ENCODE measurements around the gene RFC2. TPM values are rescaled to one million over a fixed set of nuclear protein-coding genes. Genes with fewer than 3 reads are reported as not detected.
"Not testable (repeated sequence)": the region's sequence is repeated elsewhere in the genome, so short reads cannot be mapped to it uniquely, and the experiment has no call there.

RFC2 gene
- total and polyA plus RNA-seq, 5 experiments from 2014 or later: 15.6 to 26.1 (median 20.3) TPM

DNA sequence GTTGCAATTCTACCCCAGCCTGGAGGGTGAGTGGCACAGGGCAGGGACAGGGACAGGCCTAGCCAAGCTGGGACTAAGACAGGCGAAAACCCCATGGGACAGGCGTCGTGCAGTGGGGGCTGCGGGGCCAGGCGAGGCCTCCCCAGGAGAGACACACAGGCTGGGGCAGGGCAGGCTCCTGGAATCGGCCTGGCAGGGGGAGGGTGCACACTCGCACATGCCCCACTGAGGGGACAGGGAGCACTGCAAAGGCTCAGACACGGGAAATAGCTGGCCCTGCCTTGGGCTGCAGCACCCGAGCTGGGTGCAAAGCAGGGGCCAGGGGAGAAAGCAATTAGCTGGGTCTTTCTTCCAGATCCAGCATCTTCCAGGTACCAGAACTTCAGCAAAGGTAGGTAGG, 34.0 kb downstream of the RFC2 start:
- Mint-ChIP-seq H3K9me3 (no peaks in the 10 kb centered on the region), H3K36me3 (no peaks in the 10 kb centered on the region), H3K4me1 (peaks cover 10 to 34% (median 19%) of the 10 kb centered on the region in 4 donors), H3K27me3 (no peaks in the 10 kb centered on the region), H3K27ac (peak overlapping the region in 1 of 10 donors; percentile 55), H3K4me3 (no peak overlapping the region)
- ATAC-seq: no peak
- DNase-seq: no peak
- POLR2A ChIA-PET: no interaction called here

- no peak for ATAC-seq
- peaks cover 10 to 36% (median 19%) of the 10 kb centered on the region in 4 donors for H3K4me1 Mint-ChIP-seq
- no peak overlapping the region for H3K4me3 Mint-ChIP-seq
- no peak overlapping the region for H3K27ac Mint-ChIP-seq
- H3K27me3 Mint-ChIP-seq: no peaks in the 10 kb centered on the region
- DNase-seq: peak in 1 of 10 donors; percentile 45
- H3K36me3 Mint-ChIP-seq: no peaks in the 10 kb centered on the region
- POLR2A ChIA-PET: no interaction called here
- no peaks in the 10 kb centered on the region for H3K9me3 Mint-ChIP-seq
Measured at GRCh38 chr7:74219416-74219815, 34.8 kb downstream of the RFC2 start.

DNA sequence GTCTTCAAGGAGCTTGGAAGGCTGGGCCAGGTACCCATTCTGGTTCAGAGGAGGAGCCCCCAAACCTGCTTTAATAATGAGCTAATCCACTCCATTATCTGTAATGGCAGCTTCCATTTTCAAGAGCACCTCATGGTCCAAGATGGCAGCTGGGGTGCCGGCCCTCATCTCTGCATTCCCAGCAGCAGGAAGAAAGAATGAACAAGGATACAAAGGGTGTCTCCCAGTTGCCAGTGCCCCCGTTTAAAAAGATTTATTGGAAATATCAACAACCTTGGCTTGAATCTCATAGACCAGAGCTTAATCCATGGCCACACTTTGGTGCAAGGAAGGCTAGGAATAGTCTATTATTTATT, 35.9 kb downstream of the RFC2 start:
- Mint-ChIP-seq H3K4me1 (peaks cover 10 to 36% (median 19%) of the 10 kb centered on the region in 4 donors), H3K4me3 (peak overlapping the region in 9 of 10 donors; percentile 14 to 68 (median 48)), H3K36me3 (no peaks in the 10 kb centered on the region), H3K9me3 (no peaks in the 10 kb centered on the region), H3K27me3 (no peaks in the 10 kb centered on the region), H3K27ac (peak overlapping the region in 2 of 10 donors; percentile 47 to 74)
- peak in 1 of 10 donors; percentile 4 for DNase-seq
- ATAC-seq: no peak
- POLR2A ChIA-PET: no interaction called here

DNA sequence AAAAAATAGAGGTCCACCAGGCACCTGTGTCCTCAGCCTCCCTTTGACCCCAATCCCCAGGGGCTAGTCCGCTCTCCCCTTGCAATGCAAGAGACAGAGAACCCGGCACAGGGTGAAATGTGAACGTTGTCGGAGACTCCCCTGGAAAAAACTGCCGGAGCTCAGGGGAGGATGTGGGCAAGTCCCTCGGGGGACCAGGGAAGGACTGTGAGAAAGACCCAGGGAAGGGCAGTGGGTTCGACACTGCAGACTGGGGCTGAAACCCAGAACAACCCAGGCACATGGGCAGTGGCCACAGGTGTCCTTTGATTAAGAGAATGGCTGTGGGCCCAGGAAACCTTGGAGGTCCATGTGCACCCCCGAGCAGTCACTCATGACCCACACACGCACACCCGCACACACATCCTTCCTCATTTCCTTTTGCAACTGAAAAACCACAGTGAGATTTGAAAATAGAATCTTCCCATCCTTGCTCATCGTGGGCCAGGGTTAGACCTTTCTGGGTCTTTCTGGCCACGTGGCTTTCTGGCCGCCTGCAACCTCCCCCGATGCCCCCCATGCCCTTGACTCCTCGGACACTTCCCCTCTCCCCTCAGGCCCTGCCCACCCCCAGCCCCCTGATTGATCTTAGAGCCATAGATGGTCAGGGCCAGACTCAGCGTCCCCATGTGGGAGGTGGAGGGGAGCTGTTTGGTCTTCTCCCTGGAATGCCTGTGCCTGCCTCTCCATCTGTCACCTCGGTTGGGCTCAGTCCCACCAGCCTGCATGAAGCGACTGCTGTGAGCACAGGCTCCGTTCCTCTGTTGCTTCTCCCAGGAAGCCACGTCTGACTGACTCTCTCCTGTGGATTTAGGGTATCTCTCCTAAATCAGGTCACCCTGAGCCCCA, 36.5 kb downstream of the RFC2 start:
- no peaks in the 10 kb centered on the region for H3K36me3 Mint-ChIP-seq
- peak in 2 of 10 donors; percentile 21 to 56 for DNase-seq
- peak; percentile 46 to 57 for ATAC-seq
- POLR2A ChIA-PET: no interaction called here
- H3K27ac Mint-ChIP-seq: peak overlapping the region in 5 of 10 donors; percentile 25 to 74 (median 47)
- H3K9me3 Mint-ChIP-seq: no peaks in the 10 kb centered on the region
- no peaks in the 10 kb centered on the region for H3K27me3 Mint-ChIP-seq
- H3K4me3 Mint-ChIP-seq: peak overlapping the region in 9 of 10 donors; percentile 14 to 68 (median 48)
- H3K4me1 Mint-ChIP-seq: peaks cover 10 to 38% (median 19%) of the 10 kb centered on the region in 4 donors

GRCh38 chr7:74216361-74216761, 37.8 kb downstream of the RFC2 start:
- POLR2A ChIA-PET: no interaction called here

GRCh38 chr7:74215921-74216320, 38.3 kb downstream of the RFC2 start:
- Mint-ChIP-seq H3K9me3 (no peaks in the 10 kb centered on the region), H3K4me1 (peaks cover 8 to 41% (median 19%) of the 10 kb centered on the region in 4 donors), H3K27ac (no peak overlapping the region), H3K27me3 (no peaks in the 10 kb centered on the region), H3K4me3 (no peak overlapping the region), H3K36me3 (no peaks in the 10 kb centered on the region)
- ATAC-seq: no peak
- peak in 1 of 10 donors; percentile 57 for DNase-seq
- POLR2A ChIA-PET: no interaction called here

More at GRCh38 chr7:74216361-74216761, 37.8 kb downstream of the RFC2 start:
- no peak for DNase-seq
- Mint-ChIP-seq H3K4me3 (peak overlapping the region in 3 of 10 donors; percentile 58 to 75 (median 64)), H3K4me1 (peaks cover 8 to 41% (median 19%) of the 10 kb centered on the region in 4 donors), H3K27ac (peak overlapping the region in 3 of 10 donors; percentile 15 to 75 (median 25)), H3K27me3 (no peaks in the 10 kb centered on the region), H3K36me3 (no peaks in the 10 kb centered on the region), H3K9me3 (no peaks in the 10 kb centered on the region)
- ATAC-seq: no peak

GRCh38 chr7:74214816-74215630, 39.2 kb downstream of the RFC2 start:
- H3K27me3 Mint-ChIP-seq: no peaks in the 10 kb centered on the region
- H3K4me1 Mint-ChIP-seq: peaks cover 8 to 41% (median 20%) of the 10 kb centered on the region in 4 donors
- no peaks in the 10 kb centered on the region for H3K36me3 Mint-ChIP-seq
- H3K27ac Mint-ChIP-seq: peak overlapping the region in 2 of 10 donors; percentile 24 to 61
- no peaks in the 10 kb centered on the region for H3K9me3 Mint-ChIP-seq
- peak overlapping the region in 1 of 10 donors; percentile 30 for H3K4me3 Mint-ChIP-seq
- peak in 1 of 10 donors; percentile 31 for DNase-seq
- ATAC-seq: no peak
- POLR2A ChIA-PET: no interaction called here

DNA sequence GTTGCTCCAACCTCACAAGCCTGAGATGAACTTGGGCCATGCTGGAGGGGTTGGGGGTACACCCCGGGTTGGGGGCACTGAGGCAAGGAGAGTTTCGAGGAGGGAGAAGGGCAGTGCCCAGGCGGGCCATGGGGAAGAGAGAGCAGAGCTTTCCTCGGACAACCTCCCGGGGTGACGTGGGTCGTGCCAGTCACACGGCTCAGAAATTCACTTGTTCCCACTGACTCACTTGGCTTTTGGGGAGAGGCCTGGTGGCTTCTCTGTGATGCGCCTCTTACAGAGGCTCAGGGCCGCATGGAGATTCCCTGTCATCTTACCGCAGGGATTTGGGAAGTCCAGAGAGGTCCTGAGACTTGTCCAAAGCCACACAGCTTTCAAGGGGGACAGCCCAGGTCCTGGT, 41.5 kb downstream of the RFC2 start:
- no peaks in the 10 kb centered on the region for H3K9me3 Mint-ChIP-seq
- H3K27ac Mint-ChIP-seq: peak overlapping the region in 2 of 10 donors; percentile 37 to 43
- no peaks in the 10 kb centered on the region for H3K36me3 Mint-ChIP-seq
- ATAC-seq (no peak), DNase-seq (peak in 1 of 10 donors; percentile 64)
- H3K27me3 Mint-ChIP-seq: peaks cover 0 to 4% (median 4%) of the 10 kb centered on the region in 5 donors
- H3K4me1 Mint-ChIP-seq: peaks cover 8 to 44% (median 20%) of the 10 kb centered on the region in 4 donors
- POLR2A ChIA-PET: no interaction called here
- no peak overlapping the region for H3K4me3 Mint-ChIP-seq

DNA sequence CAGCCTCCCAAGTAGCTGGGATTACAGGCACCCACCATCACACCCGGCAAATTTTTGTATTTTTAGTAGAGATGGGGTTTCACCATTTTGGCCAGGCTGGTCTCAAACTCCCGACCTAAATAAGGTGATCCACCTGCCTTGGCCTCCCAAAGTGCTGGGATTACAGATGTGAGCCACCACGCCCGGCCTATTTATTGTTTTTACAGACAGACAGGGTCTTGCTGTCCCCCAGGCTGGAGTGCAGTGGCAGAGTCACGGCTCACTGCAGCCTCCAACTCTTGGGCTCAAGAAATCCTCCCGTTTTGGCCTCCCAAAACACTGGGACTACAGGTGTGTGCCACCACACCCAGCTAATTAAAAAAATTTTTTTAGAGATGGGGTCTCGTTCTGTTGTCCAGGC, 46.0 kb downstream of the RFC2 start:
- H3K36me3 Mint-ChIP-seq, ATAC-seq, H3K27ac Mint-ChIP-seq, POLR2A ChIA-PET, H3K4me3 Mint-ChIP-seq, H3K9me3 Mint-ChIP-seq: not testable (repeated sequence)
- peak in 1 of 10 donors; percentile 47 for DNase-seq
- H3K27me3 Mint-ChIP-seq: peaks cover 0 to 12% (median 9%) of the 10 kb centered on the region in 5 donors
- peaks cover 10 to 35% (median 27%) of the 10 kb centered on the region in 4 donors for H3K4me1 Mint-ChIP-seq

- DNase-seq (peak in 1 of 10 donors; percentile 41), ATAC-seq (no peak)
- POLR2A ChIA-PET: no interaction called here
- Mint-ChIP-seq H3K4me3 (peak overlapping the region in 5 of 10 donors; percentile 4 to 52 (median 19)), H3K27ac (peak overlapping the region in 2 of 10 donors; percentile 48 to 64), H3K4me1 (peaks cover 12 to 39% (median 30%) of the 10 kb centered on the region in 4 donors), H3K36me3 (no peaks in the 10 kb centered on the region), H3K9me3 (no peaks in the 10 kb centered on the region), H3K27me3 (peaks cover 0 to 12% (median 9%) of the 10 kb centered on the region in 5 donors)
Measured at GRCh38 chr7:74207586-74207985, 46.6 kb downstream of the RFC2 start.

GRCh38 chr7:74206589-74207120, 47.5 kb downstream of the RFC2 start:
- ATAC-seq (peak; percentile 76 to 79), DNase-seq (peak; percentile 47 to 87 (median 77))
- peak overlapping the region in 7 of 10 donors; percentile 43 to 66 (median 52) for H3K4me3 Mint-ChIP-seq
- no peaks in the 10 kb centered on the region for H3K36me3 Mint-ChIP-seq
- peaks cover 12 to 38% (median 31%) of the 10 kb centered on the region in 4 donors for H3K4me1 Mint-ChIP-seq
- H3K9me3 Mint-ChIP-seq: no peaks in the 10 kb centered on the region
- peaks cover 0 to 12% (median 9%) of the 10 kb centered on the region in 5 donors for H3K27me3 Mint-ChIP-seq
- peak overlapping the region in 3 of 10 donors; percentile 5 to 64 (median 33) for H3K27ac Mint-ChIP-seq
- POLR2A ChIA-PET: interaction anchor here (1.7 kb wide), 1 partner anchor 33 kb away, joined by 6 read pairs; the partner anchor contains the start of gene EIF4H

DNA sequence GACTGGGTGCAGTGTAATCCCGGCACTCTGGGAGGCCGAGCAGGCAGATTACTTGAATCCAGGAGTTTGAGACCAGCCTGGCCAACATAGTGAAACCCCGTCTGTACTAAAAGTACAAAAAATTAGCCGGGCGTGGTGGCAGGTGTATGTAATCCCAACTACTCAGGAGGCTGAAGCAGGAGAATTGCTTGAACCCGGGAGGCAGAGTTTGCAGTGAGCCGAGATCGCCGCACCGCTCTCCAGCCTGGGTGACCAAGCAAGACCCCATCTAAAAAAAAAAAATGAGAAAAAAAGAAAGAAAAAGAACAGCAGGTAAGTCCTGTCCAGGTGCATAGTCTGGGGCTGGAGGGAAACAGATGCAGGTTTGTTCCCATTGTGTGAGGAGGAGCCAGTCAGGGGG, 48.1 kb downstream of the RFC2 start:
- Mint-ChIP-seq H3K4me1 (peaks cover 12 to 38% (median 31%) of the 10 kb centered on the region in 4 donors), H3K4me3 (peak overlapping the region in 1 of 10 donors; percentile 22), H3K27ac (peak overlapping the region in 3 of 10 donors; percentile 20 to 64 (median 37)), H3K27me3 (peaks cover 0 to 12% (median 9%) of the 10 kb centered on the region in 5 donors)
- H3K9me3 Mint-ChIP-seq, H3K36me3 Mint-ChIP-seq, DNase-seq, ATAC-seq: not testable (repeated sequence)
- POLR2A ChIA-PET: interaction anchor here (1.7 kb wide), 1 partner anchor 32 kb away, joined by 6 read pairs; the partner anchor contains the start of gene EIF4H
